HG03045 (cell line): Measurements from ENCODE around the gene RBBP5.

Experiments used
- ATAC-seq: cut with Tn5 transposase; IDR thresholded peaks from one replicate; pipeline ENCODE4 v1.9.1; 2021; ENCODE audit warnings: mild to moderate bottlenecking, moderate library complexity; ENCODE audit not compliant: unreplicated experiment

The RBBP5 gene

DNA sequence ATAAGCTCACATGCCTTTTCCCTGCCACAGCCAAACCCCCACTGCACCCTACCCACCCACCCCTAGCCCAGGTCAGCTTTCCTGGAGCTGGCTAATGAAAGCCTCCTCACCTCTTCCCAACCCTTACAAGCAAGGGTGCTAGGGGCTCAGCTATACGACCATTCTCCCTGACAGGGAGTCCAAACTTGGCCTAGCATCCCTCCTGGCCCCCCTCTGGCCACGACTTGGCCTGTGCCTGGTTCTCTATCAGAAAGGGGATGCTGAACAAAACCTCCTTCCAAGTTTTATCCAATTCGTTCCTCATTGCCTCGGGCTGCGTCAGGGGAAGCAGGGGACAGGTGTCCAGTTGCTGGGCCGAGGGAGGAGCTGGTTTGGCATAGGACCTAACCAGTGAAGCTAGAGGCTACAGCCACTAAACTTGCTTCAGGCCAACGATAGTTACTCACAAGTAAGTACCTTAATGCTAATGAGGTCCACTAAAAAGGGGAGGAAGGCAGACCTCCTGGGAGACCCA, 46.1 kb downstream of the RBBP5 start:
- ATAC-seq = no peak

DNA sequence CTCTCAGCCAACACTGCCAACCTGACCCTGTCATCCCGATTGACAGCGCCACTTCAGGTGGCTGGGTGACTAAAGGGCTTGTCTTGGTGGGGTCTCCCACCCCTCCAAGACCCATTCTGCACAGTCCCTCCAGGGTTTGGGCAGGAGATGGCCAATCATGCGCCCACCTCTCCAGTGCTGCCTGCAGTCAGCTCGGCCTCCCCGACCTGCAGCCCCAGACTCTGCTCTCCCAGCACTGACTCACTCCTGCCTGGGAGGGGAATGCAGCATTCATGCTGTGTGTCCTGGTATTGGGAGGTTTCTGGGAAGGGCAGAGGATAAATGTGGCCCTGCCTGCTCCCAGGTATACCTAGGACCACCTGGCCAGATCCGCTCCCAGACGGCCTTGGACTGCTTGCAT, 47.3 kb downstream of the RBBP5 start:
- ATAC-seq = no peak

DNA sequence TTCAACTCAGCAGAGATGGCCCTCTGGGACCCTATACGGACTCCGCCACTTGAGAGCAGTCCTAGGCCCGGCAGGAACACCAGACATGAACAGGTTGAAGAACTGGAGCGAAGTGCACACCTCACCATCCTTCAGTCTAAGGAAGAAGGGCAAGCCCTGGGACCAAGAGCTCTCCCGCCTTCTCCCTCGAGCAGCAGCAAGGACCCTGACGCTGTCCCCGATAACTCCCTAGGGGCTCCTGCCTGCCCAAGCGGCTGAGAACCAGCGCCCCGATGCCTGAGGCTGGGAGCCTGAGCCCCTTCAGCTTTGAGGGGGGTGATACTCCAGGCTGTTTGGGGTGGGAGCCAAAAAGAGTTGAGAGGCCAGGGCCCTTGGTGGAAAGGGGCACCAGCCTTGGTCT, 47.7 kb downstream of the RBBP5 start:
- no peak for ATAC-seq

DNA sequence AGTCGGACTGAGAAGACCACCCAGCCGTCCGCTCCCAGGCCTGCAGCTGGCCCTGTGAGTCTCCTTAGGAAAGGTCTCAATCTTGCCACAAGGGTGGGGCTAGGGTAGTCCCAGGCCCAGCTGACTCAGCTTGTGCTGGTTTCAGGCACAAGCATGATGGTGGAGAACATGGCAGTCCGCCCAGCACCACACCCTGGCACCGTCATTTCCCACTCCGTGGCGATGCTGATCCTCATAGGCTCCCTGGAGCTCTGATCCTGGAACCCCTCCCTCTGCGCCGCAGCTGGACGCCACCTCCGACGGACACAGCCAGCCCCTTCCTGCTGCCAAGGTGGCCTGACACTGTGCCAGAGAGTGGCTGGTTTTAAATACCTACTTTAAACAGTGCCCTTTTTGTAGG, 48.3 kb downstream of the RBBP5 start:
- ATAC-seq = no peak

DNA sequence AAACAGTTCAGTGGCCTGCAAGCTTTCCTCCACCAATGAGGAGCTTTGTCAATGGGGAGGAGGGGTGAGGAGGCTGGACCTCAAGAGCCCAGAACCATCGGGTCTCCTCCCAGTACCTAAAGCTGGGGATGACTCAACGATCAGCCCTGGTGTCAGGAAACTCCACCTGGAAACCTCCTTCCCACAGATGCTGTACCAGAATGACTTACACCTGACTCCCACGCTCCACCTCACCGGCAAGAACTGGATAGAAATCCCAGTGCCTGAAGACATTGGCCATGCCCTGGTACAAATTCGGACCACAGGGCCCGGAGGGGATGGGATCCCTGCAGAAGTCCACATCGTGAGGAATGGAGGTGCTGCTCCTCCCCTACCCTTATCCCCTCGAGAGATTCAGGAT, 48.9 kb downstream of the RBBP5 start:
- ATAC-seq = no peak

DNA sequence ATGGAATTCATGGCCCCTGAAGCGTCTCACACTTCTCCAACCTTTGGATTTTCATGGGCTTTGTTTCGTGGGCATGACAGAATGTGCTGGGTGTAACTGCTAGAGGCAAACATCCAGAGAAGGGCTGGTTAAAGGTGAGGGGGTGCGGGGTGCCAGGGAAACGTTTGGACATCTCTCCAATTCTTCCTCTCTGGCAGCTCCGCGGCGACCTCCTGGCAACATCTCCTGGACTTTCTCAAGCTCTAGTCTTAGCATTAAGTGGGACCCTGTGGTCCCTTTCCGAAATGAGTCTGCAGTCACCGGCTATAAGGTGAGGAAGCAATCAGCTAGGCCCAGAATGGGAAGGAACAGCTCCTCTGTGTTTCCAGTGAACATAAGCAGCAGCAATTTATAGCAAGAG, 49.5 kb downstream of the RBBP5 start:
- no peak for ATAC-seq

DNA sequence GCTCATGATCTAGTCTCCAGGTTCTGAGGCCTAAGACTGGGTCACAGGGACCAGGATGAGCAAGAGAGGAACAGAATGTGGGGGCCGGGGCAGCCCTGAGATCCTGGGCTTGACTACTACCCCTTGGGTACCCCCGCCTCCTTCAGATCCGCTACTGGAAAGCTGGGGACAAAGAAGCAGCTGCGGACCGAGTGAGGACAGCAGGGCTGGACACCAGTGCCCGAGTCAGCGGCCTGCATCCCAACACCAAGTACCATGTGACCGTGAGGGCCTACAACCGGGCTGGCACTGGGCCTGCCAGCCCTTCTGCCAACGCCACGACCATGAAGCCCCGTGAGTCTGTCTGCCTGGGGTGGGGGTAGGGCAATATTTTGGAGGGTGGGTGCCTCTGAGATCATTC, 50.0 kb downstream of the RBBP5 start:
- ATAC-seq = no peak

DNA sequence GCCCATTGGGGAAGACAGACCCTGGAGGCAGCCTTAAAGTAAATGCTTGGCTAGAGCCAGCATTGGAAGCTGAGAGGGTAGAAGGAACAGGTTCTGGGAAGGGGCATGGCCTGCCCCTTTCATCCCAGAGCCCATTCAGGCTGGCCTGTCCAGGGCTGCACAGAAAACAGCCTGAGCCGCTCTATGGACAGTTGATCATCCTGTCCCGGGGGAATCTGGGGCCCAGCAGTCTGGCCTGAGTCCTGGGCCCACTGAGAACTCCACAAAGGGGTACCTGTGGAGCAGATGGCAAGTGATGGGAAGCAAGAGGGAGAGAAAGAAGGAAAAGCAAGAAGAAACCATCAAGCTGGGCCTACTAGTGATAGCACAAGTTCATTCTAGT, 50.8 kb downstream of the RBBP5 start:
- no peak for ATAC-seq

DNA sequence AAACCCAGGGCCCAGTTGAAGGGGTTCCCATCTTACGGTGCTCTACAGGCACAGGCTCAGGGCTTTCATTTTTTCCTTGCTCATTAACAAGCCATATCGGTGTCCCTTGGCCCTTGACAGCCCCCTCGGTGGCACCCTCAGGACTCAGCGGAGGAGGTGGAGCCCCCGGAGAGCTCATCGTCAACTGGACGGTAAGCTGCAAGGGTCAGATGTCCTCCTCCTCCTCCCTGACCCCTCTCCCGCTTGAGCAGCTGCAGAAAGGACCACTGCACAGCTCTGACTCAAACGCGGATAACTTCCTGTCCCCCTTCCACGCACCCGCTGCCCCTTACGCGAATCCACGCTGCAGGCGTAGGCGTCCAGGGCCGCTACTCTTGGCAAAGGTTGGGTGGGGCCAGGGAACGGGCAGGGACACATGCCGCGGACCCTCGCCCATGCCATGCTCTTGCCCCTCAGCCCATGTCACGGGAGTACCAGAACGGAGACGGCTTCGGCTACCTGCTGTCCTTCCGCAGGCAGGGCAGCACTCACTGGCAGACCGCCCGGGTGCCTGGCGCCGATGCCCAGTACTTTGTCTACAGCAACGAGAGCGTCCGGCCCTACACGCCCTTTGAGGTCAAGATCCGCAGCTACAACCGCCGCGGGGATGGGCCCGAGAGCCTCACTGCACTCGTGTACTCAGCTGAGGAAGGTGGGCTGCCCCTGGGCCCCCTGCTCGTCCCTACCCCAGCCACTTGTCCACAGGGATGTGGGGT, 52.2 kb downstream of the RBBP5 start:
- ATAC-seq = no peak

DNA sequence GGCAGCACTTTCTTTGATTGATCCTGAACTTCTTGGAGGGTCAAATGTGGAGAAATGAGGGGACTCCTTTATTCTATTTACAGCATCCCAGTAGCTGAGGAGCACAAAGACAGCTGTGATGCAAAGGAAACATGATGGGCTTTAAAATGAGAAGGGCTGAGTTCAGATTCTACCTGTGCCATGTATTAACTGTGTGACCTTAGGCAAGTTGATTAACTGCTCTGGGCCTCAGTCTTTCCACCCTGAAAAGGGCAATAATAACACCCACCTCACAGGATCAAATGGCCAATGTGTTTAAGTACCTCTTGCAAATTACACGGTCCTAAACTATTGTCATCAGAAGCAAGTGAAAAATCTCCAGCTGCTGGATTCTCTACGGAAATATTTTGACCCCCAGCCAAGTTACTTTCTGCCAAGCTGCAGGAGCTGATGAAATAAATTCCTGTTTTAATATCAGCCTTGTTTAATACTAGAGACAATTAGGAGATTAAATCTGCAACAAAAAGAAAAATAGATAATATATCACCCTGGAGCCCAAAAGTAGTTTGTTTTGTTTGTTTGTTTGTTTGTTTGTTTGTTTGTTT, 53.2 kb downstream of the RBBP5 start:
- no peak for ATAC-seq

DNA sequence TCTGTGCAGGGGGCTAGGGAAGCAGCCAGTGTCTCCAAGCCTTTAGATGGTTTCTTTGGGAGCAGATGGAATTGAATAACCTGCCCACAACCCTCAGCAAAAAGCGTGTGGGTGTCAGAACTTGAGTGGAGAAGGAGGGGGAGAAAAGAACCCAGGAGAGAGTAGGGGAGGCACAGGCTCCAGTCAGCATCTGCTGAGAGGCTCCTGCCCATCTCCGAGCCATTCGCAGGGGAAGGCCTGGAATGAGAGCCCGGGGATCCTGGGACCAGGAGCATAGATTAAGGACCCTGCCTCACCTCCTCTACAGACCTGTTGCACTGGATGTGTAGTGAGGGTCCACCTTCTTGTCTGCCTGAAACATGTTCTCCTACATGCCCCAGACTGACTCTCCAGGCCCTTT, 53.8 kb downstream of the RBBP5 start:
- no peak for ATAC-seq

DNA sequence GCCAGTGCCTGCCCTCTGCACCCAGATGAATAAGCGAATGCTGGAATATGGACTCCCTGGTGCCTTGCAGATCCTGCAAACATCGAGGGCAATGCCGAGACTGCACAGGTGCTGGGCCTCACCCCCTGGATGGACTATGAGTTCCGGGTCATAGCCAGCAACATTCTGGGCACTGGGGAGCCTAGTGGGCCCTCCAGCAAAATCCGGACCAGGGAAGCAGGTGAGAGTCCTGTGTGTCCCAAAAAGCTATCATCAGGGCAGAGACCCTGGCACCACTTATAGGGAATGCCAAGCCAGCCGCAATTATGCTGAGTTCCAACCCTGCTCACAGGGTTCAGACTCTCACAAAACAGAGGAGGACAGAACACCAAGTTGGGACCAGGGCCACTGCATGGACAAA, 54.7 kb downstream of the RBBP5 start:
- ATAC-seq = no peak

DNA sequence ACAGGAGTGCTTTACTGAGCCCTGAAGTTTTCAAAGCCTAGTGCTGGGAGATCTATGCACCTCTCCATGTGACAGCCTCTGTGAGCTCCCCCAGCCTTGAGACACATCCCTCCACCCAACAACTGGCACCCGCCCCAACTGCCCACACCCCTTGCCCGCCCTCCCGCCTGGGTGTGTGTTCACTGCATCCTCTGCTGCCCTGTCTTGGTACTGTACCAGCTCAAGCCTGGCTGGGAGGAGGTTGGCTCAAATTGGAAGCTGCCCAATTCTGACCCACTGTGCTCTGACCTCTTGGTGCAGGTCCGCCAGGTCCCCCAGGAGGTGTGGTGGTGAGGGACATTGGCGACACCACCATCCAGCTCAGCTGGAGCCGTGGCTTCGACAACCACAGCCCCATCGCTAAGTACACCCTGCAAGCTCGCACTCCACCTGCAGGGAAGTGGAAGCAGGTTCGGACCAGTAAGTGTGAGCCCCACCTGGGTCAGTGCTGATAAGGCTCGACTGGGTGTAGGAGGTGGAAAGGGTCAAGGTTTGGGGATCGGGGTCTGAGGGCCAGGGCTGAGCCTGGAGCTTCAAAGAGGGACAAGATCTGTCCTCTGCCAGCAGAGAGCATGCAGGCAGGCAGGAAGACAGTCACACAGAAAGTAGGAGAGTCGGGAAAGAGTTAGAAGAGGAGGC, 55.5 kb downstream of the RBBP5 start:
- ATAC-seq = no peak

DNA sequence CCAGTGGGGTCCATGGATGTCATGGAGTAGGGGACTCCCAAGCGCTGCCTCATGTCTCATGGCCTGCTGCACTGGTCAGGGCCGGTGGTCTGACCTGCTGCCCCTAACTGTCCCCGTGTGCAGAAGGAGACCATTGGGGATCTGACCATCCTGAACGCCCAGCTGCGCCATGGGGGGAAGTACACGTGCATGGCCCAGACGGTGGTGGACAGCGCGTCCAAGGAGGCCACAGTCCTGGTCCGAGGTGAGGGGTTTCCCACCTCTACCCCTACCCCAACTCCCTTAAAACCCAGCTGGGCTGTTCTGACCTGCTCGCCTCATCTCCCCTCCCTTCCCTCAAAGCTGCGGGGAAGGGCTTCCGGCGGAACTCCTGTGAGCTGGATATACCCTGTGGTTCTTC, 56.1 kb downstream of the RBBP5 start:
- no peak for ATAC-seq

DNA sequence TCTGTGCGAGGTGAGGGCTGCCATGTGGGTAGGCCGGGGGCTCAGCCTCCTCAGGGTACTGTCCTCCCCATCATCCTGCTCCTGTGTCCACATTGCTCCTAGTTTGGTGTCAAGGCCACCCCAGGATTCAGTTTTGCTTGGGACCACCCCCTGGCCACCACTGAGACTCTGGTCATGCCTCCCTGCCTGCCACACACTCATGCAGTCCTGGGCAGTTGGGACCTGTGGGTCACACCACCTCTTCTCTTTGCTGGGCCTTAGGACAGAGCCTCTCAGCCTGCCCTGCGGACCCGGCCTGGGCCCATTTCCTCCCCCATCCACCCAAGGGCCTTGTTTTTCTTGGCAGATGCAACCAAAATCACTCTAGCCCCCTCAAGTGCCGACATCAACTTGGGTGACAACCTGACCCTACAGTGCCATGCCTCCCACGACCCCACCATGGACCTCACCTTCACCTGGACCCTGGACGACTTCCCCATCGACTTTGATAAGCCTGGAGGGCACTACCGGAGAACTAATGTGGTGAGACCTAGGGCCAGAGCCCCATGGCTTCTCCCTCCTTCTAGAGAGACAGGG, 56.9 kb downstream of the RBBP5 start:
- ATAC-seq = no peak

DNA sequence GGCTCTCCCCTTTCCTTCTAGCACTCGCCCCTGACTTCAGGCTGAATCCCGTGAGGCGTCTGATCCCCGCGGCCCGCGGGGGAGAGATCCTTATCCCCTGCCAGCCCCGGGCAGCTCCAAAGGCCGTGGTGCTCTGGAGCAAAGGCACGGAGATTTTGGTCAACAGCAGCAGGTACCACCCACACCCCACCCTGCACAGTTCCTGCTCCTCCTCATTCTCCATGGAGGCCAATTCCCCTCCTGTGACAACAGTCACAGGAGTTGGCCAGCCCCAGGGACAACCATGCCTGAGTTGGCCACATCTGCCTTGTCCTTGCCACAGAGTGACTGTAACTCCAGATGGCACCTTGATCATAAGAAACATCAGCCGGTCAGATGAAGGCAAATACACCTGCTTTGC, 57.5 kb downstream of the RBBP5 start:
- no peak for ATAC-seq

DNA sequence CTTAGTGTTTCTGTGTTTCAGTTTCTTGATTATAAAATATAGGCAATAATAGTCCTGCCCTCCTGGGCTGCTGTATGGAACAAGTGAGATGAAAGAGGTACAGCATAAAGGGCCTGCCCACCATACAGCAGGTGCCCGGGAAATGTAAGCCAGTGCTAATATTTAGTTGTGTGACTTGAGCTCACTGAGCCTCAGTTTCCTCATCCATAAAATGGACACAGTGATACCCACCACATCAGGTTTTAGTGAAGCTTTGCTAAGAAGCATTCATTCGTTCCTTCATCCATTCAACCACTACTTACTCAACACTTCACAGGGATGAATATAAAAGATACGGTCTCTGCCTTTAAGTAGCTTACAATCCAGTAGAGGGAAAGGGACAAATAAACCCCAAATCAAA, 58.9 kb downstream of the RBBP5 start:
- ATAC-seq = no peak

DNA sequence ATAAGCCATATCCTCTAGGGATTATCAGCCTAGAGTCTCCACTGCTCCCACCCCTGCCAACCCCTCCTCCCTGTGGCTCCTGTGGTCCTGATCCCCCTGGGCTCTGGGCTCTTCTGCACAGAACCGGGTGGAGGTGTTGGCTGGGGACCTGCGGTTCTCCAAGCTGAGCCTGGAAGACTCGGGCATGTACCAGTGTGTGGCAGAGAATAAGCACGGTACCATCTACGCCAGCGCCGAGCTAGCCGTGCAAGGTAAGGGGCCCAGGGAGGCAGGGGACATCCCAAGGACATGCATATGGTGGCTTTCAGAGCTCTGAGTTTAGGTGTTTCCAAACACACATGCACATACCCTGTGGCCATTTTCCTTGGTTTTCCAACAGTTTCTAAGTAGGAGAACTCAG, 59.5 kb downstream of the RBBP5 start:
- ATAC-seq = no peak

DNA sequence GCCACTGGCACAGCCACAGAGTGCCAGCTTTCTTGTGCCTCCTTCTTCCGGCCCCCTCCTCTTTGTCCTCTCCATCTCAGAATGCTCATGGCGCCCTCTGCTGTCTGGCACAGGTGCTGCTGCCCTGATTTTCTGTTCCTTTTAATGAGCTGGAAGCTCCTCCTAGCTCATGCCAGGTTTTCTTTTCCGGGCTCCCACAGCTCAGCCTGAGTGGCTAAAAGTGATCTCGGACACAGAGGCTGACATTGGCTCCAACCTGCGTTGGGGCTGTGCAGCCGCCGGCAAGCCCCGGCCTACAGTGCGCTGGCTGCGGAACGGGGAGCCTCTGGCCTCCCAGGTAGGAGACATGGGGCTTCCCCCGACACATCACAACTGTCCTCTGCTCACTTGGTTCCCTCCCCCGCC, 60.1 kb downstream of the RBBP5 start:
- ATAC-seq = no peak

DNA sequence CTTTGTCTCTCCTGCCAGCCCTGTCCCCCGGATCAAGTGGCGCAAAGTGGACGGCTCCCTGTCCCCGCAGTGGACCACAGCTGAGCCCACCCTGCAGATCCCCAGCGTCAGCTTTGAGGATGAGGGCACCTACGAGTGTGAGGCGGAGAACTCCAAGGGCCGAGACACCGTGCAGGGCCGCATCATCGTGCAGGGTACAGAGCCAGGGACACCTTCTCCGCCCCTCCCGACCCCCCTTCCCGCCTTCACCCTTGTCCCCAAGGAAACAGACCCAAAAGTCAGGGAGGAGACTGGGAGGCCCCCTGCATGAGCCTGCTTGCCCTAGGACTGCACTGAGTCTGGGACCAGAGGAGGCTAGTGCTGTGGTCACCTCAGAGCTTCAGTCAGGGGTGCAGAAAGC, 60.6 kb downstream of the RBBP5 start:
- no peak for ATAC-seq

DNA sequence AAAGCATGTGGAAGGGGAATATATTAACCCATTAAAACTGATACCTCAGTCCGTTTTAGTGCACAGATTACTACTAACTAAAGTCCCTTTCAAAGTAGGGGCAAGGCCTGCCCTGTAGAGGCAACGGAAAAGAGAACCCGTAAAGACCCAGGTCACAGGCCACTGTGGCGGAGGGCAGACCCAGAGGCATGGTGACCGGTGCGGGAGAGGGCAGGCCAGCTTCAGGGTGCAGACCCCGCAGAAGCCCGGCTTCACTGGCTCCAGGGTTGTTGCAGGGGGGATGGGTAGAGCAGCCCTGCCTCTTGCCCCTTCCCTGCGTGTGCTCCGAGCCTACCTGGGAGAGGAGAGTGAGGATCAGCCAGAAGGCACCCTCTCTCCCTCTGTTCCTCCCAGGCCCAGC, 61.0 kb downstream of the RBBP5 start:
- no peak for ATAC-seq

DNA sequence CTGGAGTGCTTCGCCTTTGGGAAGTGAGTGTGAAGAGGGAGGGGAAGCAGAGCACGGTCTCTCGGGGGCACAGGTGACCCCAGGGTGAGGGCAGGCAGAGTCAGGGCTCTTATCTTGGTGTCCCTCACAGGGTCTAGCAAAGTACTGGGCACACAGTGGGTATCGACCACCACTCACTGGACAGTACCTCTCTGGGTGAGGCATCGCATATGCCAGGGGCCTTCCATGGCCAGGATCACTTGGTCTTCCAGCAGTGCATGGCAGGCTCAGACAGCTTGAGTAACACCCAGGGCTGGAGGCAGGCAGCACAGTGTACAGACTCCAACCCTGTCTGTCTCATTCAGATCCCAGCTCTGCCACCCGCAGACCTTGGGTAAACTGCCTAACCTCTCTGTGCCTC, 62.1 kb downstream of the RBBP5 start:
- ATAC-seq = no peak
